ENCODE data around the gene HEMK1. TPM values are rescaled to one million over a fixed set of nuclear protein-coding genes. Genes with fewer than 3 reads are reported as not detected.

The HEMK1 gene
- total RNA-seq, 1 donor from 2014 or later: 16.1 TPM

GRCh38 chr3:50539356-50540286 is 29.7 kb upstream of the HEMK1 start:
- TF ChIP-seq CTCF (IDR thresholded peaks at IDR 0.05; ENCODE audit: borderline replicate concordance): no peak
- H3K4me1 ChIP-seq: no peaks in the 10 kb centered on the region
- no peak for DNase-seq
- peaks cover 21% of the 10 kb centered on the region for H3K27me3 ChIP-seq (ENCODE audit: low read depth)
- no peak overlapping the region for H3K4me3 ChIP-seq
- intact Hi-C loops (cut with micrococcal nuclease): loop anchor here (5.0 kb wide), 2 partner anchors 102 to 192 kb away; partner anchors contain the start of gene ZMYND10
- H3K27ac ChIP-seq (replicated peaks): no peak overlapping the region
- no peaks in the 10 kb centered on the region for H3K9me3 ChIP-seq (replicated peaks)
- no peaks in the 10 kb centered on the region for H3K36me3 ChIP-seq

- intact Hi-C loops (cut with micrococcal nuclease): loop anchor here (5.0 kb wide), 2 partner anchors 105 to 195 kb away; partner anchors contain the start of gene ZMYND10
- Histone ChIP-seq H3K4me1 (no peaks in the 10 kb centered on the region), H3K27me3 (ENCODE audit: low read depth) (peaks cover 13% of the 10 kb centered on the region), H3K27ac (replicated peaks) (no peak overlapping the region), H3K36me3 (no peaks in the 10 kb centered on the region), H3K4me3 (no peak overlapping the region), H3K9me3 (replicated peaks) (no peaks in the 10 kb centered on the region)
- peak; percentile 57 for DNase-seq
- peak; percentile 89 for TF ChIP-seq CTCF (IDR thresholded peaks at IDR 0.05; ENCODE audit: borderline replicate concordance)
Measured at GRCh38 chr3:50542177-50543034, 26.9 kb upstream of the HEMK1 start.

- Histone ChIP-seq H3K4me1 (no peaks in the 10 kb centered on the region), H3K4me3 (no peak overlapping the region), H3K27ac (replicated peaks) (no peak overlapping the region), H3K27me3 (ENCODE audit: low read depth) (peaks cover 8% of the 10 kb centered on the region), H3K9me3 (replicated peaks) (no peaks in the 10 kb centered on the region), H3K36me3 (no peaks in the 10 kb centered on the region)
- no peak for DNase-seq
- intact Hi-C loops (cut with micrococcal nuclease): no loop called here
- no peak for TF ChIP-seq CTCF (IDR thresholded peaks at IDR 0.05; ENCODE audit: borderline replicate concordance)
Measured at GRCh38 chr3:50545781-50546180, 23.5 kb upstream of the HEMK1 start.

GRCh38 chr3:50549226-50549625 is 20.1 kb upstream of the HEMK1 start:
- no peaks in the 10 kb centered on the region for H3K27me3 ChIP-seq (ENCODE audit: low read depth)
- no peak for DNase-seq

More at GRCh38 chr3:50549226-50549625, 20.1 kb upstream of the HEMK1 start:
- Histone ChIP-seq H3K36me3 (no peaks in the 10 kb centered on the region), H3K27ac (replicated peaks) (no peak overlapping the region), H3K4me3 (no peak overlapping the region), H3K4me1 (no peaks in the 10 kb centered on the region), H3K9me3 (replicated peaks) (no peaks in the 10 kb centered on the region)
- intact Hi-C loops (cut with micrococcal nuclease): no loop called here
- no peak for TF ChIP-seq CTCF (IDR thresholded peaks at IDR 0.05; ENCODE audit: borderline replicate concordance)
